Lower lobe of right lung (tissue), 2 donors: ENCODE results near the gene AKAP6. TPM values are rescaled to one million over a fixed set of nuclear protein-coding genes. Genes with fewer than 3 reads are reported as not detected.

Experiments
- ATAC-seq, 2 donors: fragments of 200-7000 bp; cut with Tn5 transposase; one replicate each; pipeline ENCODE4 v1.9.1; 2020 to 2022; ENCODE audit warnings: mild to moderate bottlenecking in 2 of 2, moderate library complexity in 2 of 2
- DNase-seq: peaks from one replicate; pipeline ENCODE4 v3.0.0-alpha.2; 2020
- H3K27ac ChIP-seq: fragments of 200-600 bp; one replicate; pipeline ENCODE4 v1.8.0; 2022
- H3K27me3 ChIP-seq: fragments of 200-600 bp; one replicate; pipeline ENCODE4 v1.8.0; 2022; ENCODE audit warnings: low read depth
- H3K36me3 ChIP-seq: fragments of 200-600 bp; one replicate; pipeline ENCODE4 v1.8.0; 2022; ENCODE audit warnings: mild to moderate bottlenecking
- H3K4me1 ChIP-seq: fragments of 200-600 bp; one replicate; pipeline ENCODE4 v1.8.0; 2022
- H3K4me3 ChIP-seq: fragments of 200-600 bp; one replicate; pipeline ENCODE4 v1.8.0; 2022; ENCODE audit warnings: mild to moderate bottlenecking
- H3K9me3 ChIP-seq: fragments of 200-600 bp; one replicate; pipeline ENCODE4 v1.8.0; 2022
- CTCF ChIP-seq: fragments of 200-600 bp; IDR thresholded peaks from one replicate; pipeline ENCODE4 v1.8.0; 2022; ENCODE audit warnings: antibody characterized with exemption, mild to moderate bottlenecking
- intact Hi-C: fragments of 100-400 bp; cut with DNase I; formaldehyde crosslinking; loops from one replicate; pipeline ENCODE4 v1.11.0; 2022
- total RNA-seq: library from RNA; stranded (reverse); fragmentation: NEBNext Ultra II Directional; extraction: Animal tissue kit (Norgen Biotek cat#: 25700); gene quantifications from one replicate; pipeline ENCODE4 v1.2.1, GENCODE V29; 2021
- donor health status: DM: no; HTN: yes; CAD: no; lungs with severe emphysema.

The AKAP6 gene
- total RNA-seq, 1 donor from 2014 or later: 8.6 TPM

- intact Hi-C loops: no loop called here
- H3K27ac ChIP-seq: no peak overlapping the region
Observed at GRCh38 chr14:32757568-32757967, 428.5 kb downstream of the AKAP6 start.

GRCh38 chr14:32761381-32761968 lies 432.4 kb downstream of the AKAP6 start:
- ATAC-seq (no peak), DNase-seq (no peak)
- TF ChIP-seq CTCF: no peak
- Histone ChIP-seq H3K4me1 (no peaks in the 10 kb centered on the region), H3K27ac (no peak overlapping the region), H3K4me3 (no peak overlapping the region), H3K9me3 (no peaks in the 10 kb centered on the region), H3K36me3 (no peaks in the 10 kb centered on the region), H3K27me3 (no peaks in the 10 kb centered on the region)
- intact Hi-C loops: no loop called here

More at GRCh38 chr14:32757568-32757967, 428.5 kb downstream of the AKAP6 start:
- no peak for TF ChIP-seq CTCF
- H3K36me3 ChIP-seq: no peaks in the 10 kb centered on the region
- DNase-seq (no peak), ATAC-seq (no peak)
- H3K27me3 ChIP-seq: no peaks in the 10 kb centered on the region
- H3K4me1 ChIP-seq: no peaks in the 10 kb centered on the region
- H3K9me3 ChIP-seq: peaks cover 18% of the 10 kb centered on the region
- H3K4me3 ChIP-seq: no peak overlapping the region

GRCh38 chr14:32762886-32763285 lies 433.8 kb downstream of the AKAP6 start:
- Histone ChIP-seq H3K9me3 (no peaks in the 10 kb centered on the region), H3K27ac (no peak overlapping the region), H3K4me3 (no peak overlapping the region), H3K4me1 (no peaks in the 10 kb centered on the region), H3K36me3 (no peaks in the 10 kb centered on the region), H3K27me3 (no peaks in the 10 kb centered on the region)
- TF ChIP-seq CTCF: no peak
- intact Hi-C loops: no loop called here
- DNase-seq (no peak), ATAC-seq (no peak)

- no peak for ATAC-seq
- Histone ChIP-seq H3K27ac (no peak overlapping the region), H3K9me3 (no peaks in the 10 kb centered on the region), H3K4me3 (no peak overlapping the region), H3K27me3 (no peaks in the 10 kb centered on the region), H3K4me1 (no peaks in the 10 kb centered on the region), H3K36me3 (no peaks in the 10 kb centered on the region)
- no peak for DNase-seq
- no peak for TF ChIP-seq CTCF
- intact Hi-C loops: no loop called here
Observed at GRCh38 chr14:32763673-32764072, 434.6 kb downstream of the AKAP6 start.

- intact Hi-C loops: no loop called here
- no peaks in the 10 kb centered on the region for H3K9me3 ChIP-seq
Observed at GRCh38 chr14:32764131-32764530, 435.0 kb downstream of the AKAP6 start.

More at GRCh38 chr14:32764131-32764530, 435.0 kb downstream of the AKAP6 start:
- H3K27me3 ChIP-seq: no peaks in the 10 kb centered on the region
- no peaks in the 10 kb centered on the region for H3K36me3 ChIP-seq
- no peak overlapping the region for H3K4me3 ChIP-seq
- H3K27ac ChIP-seq: no peak overlapping the region
- no peaks in the 10 kb centered on the region for H3K4me1 ChIP-seq
- ATAC-seq: no peak
- TF ChIP-seq CTCF: no peak
- no peak for DNase-seq
